Measurements from ENCODE around the gene COMMD1. TPM values are rescaled to one million over a fixed set of nuclear protein-coding genes. Genes with fewer than 3 reads are reported as not detected.

COMMD1 gene
- total and polyA plus RNA-seq, 2 donors (not counting 3 experiments of a cell fraction or from before 2014, with no cell fraction given) = 39.5 to 57.1 TPM

GRCh38 chr2:62010632-62011256 lies 105.3 kb downstream of the COMMD1 start:
- TF ChIP-seq GATA2 (IDR thresholded peaks at IDR 0.05; ENCODE audit: insufficient read depth, insufficient read length, low read depth, low read length) = no peak
- TF ChIP-seq EZH2 (IDR thresholded peaks at IDR 0.05; ENCODE audit: borderline replicate concordance, low read depth, low read length, severe bottlenecking) = no peak
- TF ChIP-seq MYC (IDR thresholded peaks at IDR 0.05; ENCODE audit: low read depth, low read length) = no peak
- no peak for TF ChIP-seq MAX (IDR thresholded peaks at IDR 0.05; ENCODE audit: insufficient read depth, insufficient read length)
- POLR2A ChIA-PET = no interaction called here
- CTCF ChIA-PET = interaction anchor here (1.5 kb wide), 1 partner anchor 21 kb away, joined by 3 read pairs; no protein-coding TSS in a partner anchor
- no peaks in the 10 kb centered on the region for H3K9me3 ChIP-seq (replicated peaks; ENCODE audit: control insufficient read depth, insufficient read depth, low read length)
- H3K79me2 ChIP-seq (ENCODE audit: control insufficient read depth, insufficient read depth, low read length) = no peaks in the 10 kb centered on the region
- H3K9me1 ChIP-seq (replicated peaks; ENCODE audit: control insufficient read depth, extremely low read depth, insufficient read depth, low read length) = no peaks in the 10 kb centered on the region
- intact Hi-C loops (cut with micrococcal nuclease) (no loop called here), dilution Hi-C loops (cut with MboI; ENCODE audit: extremely low pct_ligation_motif_present, low sequenced_read_pairs) (no loop called here)
- no peak overlapping the region for H2AFZ ChIP-seq (ENCODE audit: low read depth, low read length)
- no peaks in the 10 kb centered on the region for H3K27me3 ChIP-seq (ENCODE audit: control insufficient read depth in 2 of 2, insufficient read depth in 2 of 2, low read length in 2 of 2)
- H3K36me3 ChIP-seq (ENCODE audit: control insufficient read depth in 2 of 2, extremely low read depth in 1 of 2, insufficient read depth in 2 of 2, low read length in 2 of 2) = no peaks in the 10 kb centered on the region
- DNase-seq (ENCODE audit: low read depth, low spot score) (no peak), FAIRE-seq (no peak)
- no peaks in the 10 kb centered on the region for H4K20me1 ChIP-seq (replicated peaks; ENCODE audit: control insufficient read depth, extremely low read depth, insufficient read depth, low read length)
- H3K27ac ChIP-seq (ENCODE audit: insufficient read depth, low read depth, low read length) = no peak overlapping the region
- no peak overlapping the region for H3K4me2 ChIP-seq (ENCODE audit: insufficient read depth, low read length)
- no peak overlapping the region for H3K4me3 ChIP-seq (replicated peaks in 1 of 3; ENCODE audit: insufficient read depth in 1 of 3, low read depth in 1 of 3, low read length in 3 of 3)
- no peak overlapping the region for H3K9ac ChIP-seq (replicated peaks; ENCODE audit: extremely low read depth, insufficient read depth, low read length)
- BruUV-seq (replicated peaks) = no TSS peak
- no peaks in the 10 kb centered on the region for H3K4me1 ChIP-seq (ENCODE audit: control insufficient read depth, extremely low read depth, insufficient read depth, low read length)

GRCh38 chr2:62013641-62014040 lies 108.2 kb downstream of the COMMD1 start:
- H3K9me3 ChIP-seq (replicated peaks; ENCODE audit: control insufficient read depth, insufficient read depth, low read length) = no peaks in the 10 kb centered on the region
- H3K4me3 ChIP-seq (replicated peaks in 1 of 3; ENCODE audit: insufficient read depth in 1 of 3, low read depth in 1 of 3, low read length in 3 of 3) = no peak overlapping the region
- BruUV-seq (replicated peaks) = no TSS peak
- no peaks in the 10 kb centered on the region for H4K20me1 ChIP-seq (replicated peaks; ENCODE audit: control insufficient read depth, extremely low read depth, insufficient read depth, low read length)
- no peaks in the 10 kb centered on the region for H3K27me3 ChIP-seq (ENCODE audit: control insufficient read depth in 2 of 2, insufficient read depth in 2 of 2, low read length in 2 of 2)
- ChIA-PET POLR2A (no interaction called here), CTCF (interaction anchor here (0.9 kb wide), 1 partner anchor 9 kb away, joined by 3 read pairs; no protein-coding TSS in a partner anchor)
- no peaks in the 10 kb centered on the region for H3K79me2 ChIP-seq (ENCODE audit: control insufficient read depth, insufficient read depth, low read length)
- dilution Hi-C loops (cut with MboI; ENCODE audit: extremely low pct_ligation_motif_present, low sequenced_read_pairs) (no loop called here), intact Hi-C loops (cut with micrococcal nuclease) (no loop called here)
- H3K4me2 ChIP-seq (ENCODE audit: insufficient read depth, low read length) = no peak overlapping the region
- H3K9me1 ChIP-seq (replicated peaks; ENCODE audit: control insufficient read depth, extremely low read depth, insufficient read depth, low read length) = no peaks in the 10 kb centered on the region
- TF ChIP-seq GATA2 (IDR thresholded peaks at IDR 0.05; ENCODE audit: insufficient read depth, insufficient read length, low read depth, low read length) (no peak), POLR2A (IDR thresholded peaks at IDR 0.05; ENCODE audit: low read depth, low read length) (no peak), CTCF (IDR thresholded peaks at IDR 0.05; ENCODE audit: extremely low read depth in 1 of 2, insufficient read depth in 1 of 2, low read depth in 1 of 2, low read length in 2 of 2) (no peak)
- FAIRE-seq (peak; percentile 46), DNase-seq (ENCODE audit: low read depth, low spot score) (no peak)
- no peak overlapping the region for H3K9ac ChIP-seq (replicated peaks; ENCODE audit: extremely low read depth, insufficient read depth, low read length)
- H2AFZ ChIP-seq (ENCODE audit: low read depth, low read length) = no peak overlapping the region
- no peaks in the 10 kb centered on the region for H3K4me1 ChIP-seq (ENCODE audit: control insufficient read depth, extremely low read depth, insufficient read depth, low read length)
- no peak overlapping the region for H3K27ac ChIP-seq (ENCODE audit: insufficient read depth, low read depth, low read length)
- H3K36me3 ChIP-seq (ENCODE audit: control insufficient read depth in 2 of 2, extremely low read depth in 1 of 2, insufficient read depth in 2 of 2, low read length in 2 of 2) = no peaks in the 10 kb centered on the region
